Measurements from ENCODE around the gene IL18.
"Not testable (repeated sequence)": the region's sequence is repeated elsewhere in the genome, so short reads cannot be mapped to it uniquely, and the experiment has no call there.

GRCh38 chr11:112162200-112162599, 1.7 kb downstream of the IL18 start:
- not testable (repeated sequence) for TF ChIP-seq ZNF384 (IDR thresholded peaks at IDR 0.05); ELF4 (IDR thresholded peaks at IDR 0.05); ARNT (IDR thresholded peaks at IDR 0.05); HDGF (IDR thresholded peaks at IDR 0.05; ENCODE audit: borderline replicate concordance); BHLHE40 (IDR thresholded peaks at IDR 0.05; ENCODE audit: borderline replicate concordance); FOXM1 (IDR thresholded peaks at IDR 0.05; ENCODE audit: borderline replicate concordance); FOXK2 (IDR thresholded peaks at IDR 0.05); SUZ12 (IDR thresholded peaks at IDR 0.05); PKNOX1 (IDR thresholded peaks at IDR 0.05); NFRKB (IDR thresholded peaks at IDR 0.05); LEF1 (IDR thresholded peaks at IDR 0.05; ENCODE audit: borderline replicate concordance)

Measured in HEK293T (cell line).